ENCODE measurements around the gene SMARCC1. TPM values are rescaled to one million over a fixed set of nuclear protein-coding genes. Genes with fewer than 3 reads are reported as not detected.

Gene SMARCC1
- total RNA-seq, 1 experiment from 2014 or later: 43.1 TPM

DNA sequence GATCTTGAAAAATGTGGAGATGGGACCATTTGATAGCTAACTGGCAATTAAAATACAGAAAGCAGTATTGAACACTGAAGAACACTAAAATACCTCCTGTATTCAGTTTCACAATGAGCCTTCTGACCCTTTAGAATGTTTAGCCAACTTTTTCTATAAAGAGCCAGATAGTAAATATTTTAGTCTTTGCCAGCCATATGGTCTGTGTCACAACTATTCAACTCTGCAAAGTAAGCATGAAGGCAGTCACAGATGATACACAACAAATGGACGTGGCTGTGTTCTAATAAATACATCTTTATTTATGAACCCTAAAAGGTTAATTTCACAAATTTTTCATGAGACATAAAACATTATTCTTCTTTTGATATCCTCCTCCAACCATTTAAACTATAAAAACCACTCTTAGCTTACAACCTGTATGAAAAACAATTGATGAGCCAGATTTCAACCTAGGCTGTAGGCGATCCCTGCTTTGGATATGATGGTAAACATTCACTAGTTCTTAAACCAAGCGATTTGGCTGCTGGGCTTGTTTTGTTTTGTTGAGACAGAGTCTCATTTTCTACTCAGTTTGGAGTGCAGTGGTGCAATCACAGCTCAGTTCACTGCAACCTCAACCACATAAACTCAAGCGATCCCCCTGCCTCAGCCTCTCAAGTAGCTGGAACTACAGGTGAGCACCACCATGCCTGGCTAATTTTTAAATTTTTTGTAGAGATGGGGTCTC lies 189.5 kb downstream of the SMARCC1 start:
- no peaks in the 10 kb centered on the region for H3F3A ChIP-seq (ENCODE audit: low read length, unreplicated experiment)
- H3K27ac ChIP-seq (ENCODE audit: low read length): no peak overlapping the region
- ChIA-PET POLR2A (ENCODE audit: unreplicated experiment) (no interaction called here), CTCF (no interaction called here)
- TF ChIP-seq EZH2phosphoT487 (IDR thresholded peaks at IDR 0.05; ENCODE audit: borderline replicate concordance, low read length): no peak
- H3K9me2 ChIP-seq (replicated peaks; ENCODE audit: low read length): no peaks in the 10 kb centered on the region
- intact Hi-C loops (cut with micrococcal nuclease): no loop called here
- H3K9me3 ChIP-seq (ENCODE audit: low read length): no peaks in the 10 kb centered on the region
- no peak overlapping the region for H2AFZ ChIP-seq (ENCODE audit: low read length)
- no peaks in the 10 kb centered on the region for H3K4me1 ChIP-seq (ENCODE audit: insufficient read depth, low read length)
- no peak overlapping the region for H3K4me2 ChIP-seq (ENCODE audit: low read length)
- H4K20me1 ChIP-seq (ENCODE audit: low read length): no peaks in the 10 kb centered on the region
- BruUV-seq (replicated peaks): no TSS peak
- no peak for ATAC-seq
- no peak overlapping the region for H3K9ac ChIP-seq (ENCODE audit: low read length)
- no peak overlapping the region for H3K4me3 ChIP-seq (ENCODE audit: low read length)
- H3K79me2 ChIP-seq (ENCODE audit: low read length): no peaks in the 10 kb centered on the region
- no peak for DNase-seq
- peaks cover 28% of the 10 kb centered on the region for H3K36me3 ChIP-seq (ENCODE audit: low read depth, low read length)
- no peaks in the 10 kb centered on the region for H3K27me3 ChIP-seq (ENCODE audit: low read length)

DNA sequence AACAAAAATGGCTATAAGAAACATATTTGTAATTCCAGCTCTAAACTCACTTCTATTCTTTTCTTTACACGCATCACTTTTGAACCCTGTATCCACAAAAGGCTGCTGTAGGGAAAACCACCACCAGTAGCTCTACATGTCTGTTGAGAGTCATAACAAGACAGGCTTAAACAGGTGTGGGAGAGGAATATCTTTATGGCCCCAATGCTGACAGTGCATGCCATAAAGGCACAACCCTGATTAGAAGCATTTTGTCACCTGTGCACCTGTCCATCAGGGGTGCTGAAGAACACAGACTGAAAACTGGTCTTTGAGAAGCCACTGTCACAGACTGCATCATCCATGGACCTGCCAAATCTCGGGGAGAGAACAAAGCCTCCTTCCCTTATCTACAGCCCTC lies 191.5 kb downstream of the SMARCC1 start:
- Histone ChIP-seq H3K36me3 (ENCODE audit: low read depth, low read length) (peaks cover 42% of the 10 kb centered on the region), H3K4me1 (ENCODE audit: insufficient read depth, low read length) (no peaks in the 10 kb centered on the region)
- no TSS peak for BruUV-seq (replicated peaks)

DNA sequence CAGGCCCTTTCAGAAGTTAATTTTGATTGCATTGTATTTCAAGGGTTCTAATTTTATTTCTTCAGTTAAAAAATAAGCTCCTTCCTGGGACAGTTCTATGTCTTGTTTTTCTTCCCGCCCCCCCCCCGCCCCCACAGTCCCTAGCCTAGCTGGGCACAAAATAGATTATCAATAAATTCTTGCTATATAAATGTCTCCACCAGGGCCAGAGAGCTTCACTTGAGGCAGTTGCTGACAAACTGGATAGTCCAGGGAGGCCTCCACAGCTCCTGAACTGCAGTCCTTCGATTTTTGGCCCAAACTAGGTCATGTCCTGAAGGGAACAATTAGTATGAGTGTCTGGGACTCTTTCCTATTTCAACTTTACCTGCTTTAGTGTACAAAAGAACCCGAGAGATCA lies 193.1 kb downstream of the SMARCC1 start:
- Histone ChIP-seq H3K27me3 (ENCODE audit: low read length) (no peaks in the 10 kb centered on the region), H3K4me3 (ENCODE audit: low read length) (no peak overlapping the region), H3K79me2 (ENCODE audit: low read length) (no peaks in the 10 kb centered on the region), H3K36me3 (ENCODE audit: low read depth, low read length) (peaks cover 43% of the 10 kb centered on the region), H3K9me3 (ENCODE audit: low read length) (no peaks in the 10 kb centered on the region), H3K4me1 (ENCODE audit: insufficient read depth, low read length) (no peaks in the 10 kb centered on the region), H3F3A (ENCODE audit: low read length, unreplicated experiment) (no peaks in the 10 kb centered on the region), H3K4me2 (ENCODE audit: low read length) (no peak overlapping the region), H4K20me1 (ENCODE audit: low read length) (no peaks in the 10 kb centered on the region), H3K9me2 (replicated peaks; ENCODE audit: low read length) (no peaks in the 10 kb centered on the region), H3K27ac (ENCODE audit: low read length) (no peak overlapping the region), H3K9ac (ENCODE audit: low read length) (no peak overlapping the region), H2AFZ (ENCODE audit: low read length) (no peak overlapping the region)
- TF ChIP-seq EZH2phosphoT487 (IDR thresholded peaks at IDR 0.05; ENCODE audit: borderline replicate concordance, low read length): no peak
- TF ChIP-seq, protein P1, sequence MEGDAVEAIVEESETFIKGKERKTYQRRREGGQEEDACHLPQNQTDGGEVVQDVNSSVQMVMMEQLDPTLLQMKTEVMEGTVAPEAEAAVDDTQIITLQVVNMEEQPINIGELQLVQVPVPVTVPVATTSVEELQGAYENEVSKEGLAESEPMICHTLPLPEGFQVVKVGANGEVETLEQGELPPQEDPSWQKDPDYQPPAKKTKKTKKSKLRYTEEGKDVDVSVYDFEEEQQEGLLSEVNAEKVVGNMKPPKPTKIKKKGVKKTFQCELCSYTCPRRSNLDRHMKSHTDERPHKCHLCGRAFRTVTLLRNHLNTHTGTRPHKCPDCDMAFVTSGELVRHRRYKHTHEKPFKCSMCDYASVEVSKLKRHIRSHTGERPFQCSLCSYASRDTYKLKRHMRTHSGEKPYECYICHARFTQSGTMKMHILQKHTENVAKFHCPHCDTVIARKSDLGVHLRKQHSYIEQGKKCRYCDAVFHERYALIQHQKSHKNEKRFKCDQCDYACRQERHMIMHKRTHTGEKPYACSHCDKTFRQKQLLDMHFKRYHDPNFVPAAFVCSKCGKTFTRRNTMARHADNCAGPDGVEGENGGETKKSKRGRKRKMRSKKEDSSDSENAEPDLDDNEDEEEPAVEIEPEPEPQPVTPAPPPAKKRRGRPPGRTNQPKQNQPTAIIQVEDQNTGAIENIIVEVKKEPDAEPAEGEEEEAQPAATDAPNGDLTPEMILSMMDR (conservative IDR thresholded peaks at IDR 0.05; ENCODE audit: low read depth, low read length): no peak
- no peak for TF ChIP-seq EZH2 (IDR thresholded peaks at IDR 0.05; ENCODE audit: low read length, unreplicated experiment)
- BruUV-seq (replicated peaks): no TSS peak
- POLR2A ChIA-PET (ENCODE audit: unreplicated experiment): no interaction called here
- no peak for DNase-seq
- 0 out of 2 replicates have a peak, but pooled peaks have one; percentile 45 for ATAC-seq
- CTCF ChIA-PET: no interaction called here
- intact Hi-C loops (cut with micrococcal nuclease): no loop called here

More for the DNA sequence above, 191.5 kb downstream of the SMARCC1 start:
- Histone ChIP-seq H3K4me2 (ENCODE audit: low read length) (no peak overlapping the region), H3K79me2 (ENCODE audit: low read length) (no peaks in the 10 kb centered on the region), H3F3A (ENCODE audit: low read length, unreplicated experiment) (no peaks in the 10 kb centered on the region), H3K9me3 (ENCODE audit: low read length) (no peaks in the 10 kb centered on the region), H2AFZ (ENCODE audit: low read length) (no peak overlapping the region), H4K20me1 (ENCODE audit: low read length) (no peaks in the 10 kb centered on the region), H3K4me3 (ENCODE audit: low read length) (no peak overlapping the region), H3K27me3 (ENCODE audit: low read length) (no peaks in the 10 kb centered on the region), H3K9me2 (replicated peaks; ENCODE audit: low read length) (no peaks in the 10 kb centered on the region), H3K9ac (ENCODE audit: low read length) (no peak overlapping the region), H3K27ac (ENCODE audit: low read length) (no peak overlapping the region)
- ChIA-PET CTCF (no interaction called here), POLR2A (ENCODE audit: unreplicated experiment) (no interaction called here)
- DNase-seq (no peak), ATAC-seq (no peak)
- intact Hi-C loops (cut with micrococcal nuclease): no loop called here
- TF ChIP-seq, protein P1 (conservative IDR thresholded peaks at IDR 0.05; ENCODE audit: low read depth, low read length): no peak
- TF ChIP-seq EZH2phosphoT487 (IDR thresholded peaks at IDR 0.05; ENCODE audit: borderline replicate concordance, low read length) (no peak), EZH2 (IDR thresholded peaks at IDR 0.05; ENCODE audit: low read length, unreplicated experiment) (no peak)
